H1 (cell line): ENCODE measurements around the gene NLK. TPM values are rescaled to one million over a fixed set of nuclear protein-coding genes. Genes with fewer than 3 reads are reported as not detected.

Experiments
- polyA plus RNA-seq, 7 experiments: library from polyadenylated mRNA; depleted of rRNA in 3 of 7; stranded (reverse) in 5 of 7; unstranded in 2 of 7; fragments of >200 nt in 5 of 7; fragments of 200-250 nt in 2 of 7; gene quantifications; 1 replicate in 5 of 7; 2 replicates in 1 of 7; 4 replicates in 1 of 7; pipeline versions ENCODE4 v1.2.1 to v1.2.3, GENCODE V29; 2011 to 2013; ENCODE audit warnings: missing spikeins in 2 of 7, mixed read lengths in 2 of 7
- small RNA-seq: library from polyadenylated mRNA; stranded (forward); fragments of <200 nt; extraction: miRNeasy Mini kit (QIAGEN cat#:217004); gene quantifications from one replicate; pipeline ENCODE3, GENCODE V24; 2013; ENCODE audit not compliant: insufficient read depth
- total RNA-seq: library from RNA; stranded (reverse); fragmentation: NEBNext Ultra II Directional; extraction: Animal tissue kit (Norgen Biotek cat#: 25700); gene quantifications from 2 replicates; pipeline ENCODE4 v1.2.1, GENCODE V29; 2021

NLK gene
- total and polyA plus RNA-seq, 2 of the 8 experiments (the other 6 are each of a cell fraction or from before 2014, with no cell fraction given): 30.8 to 49.9 TPM

Small RNAs within 50 kb of the gene (small RNA-seq; reads per million reads assigned to genes)
- gene RF00006 (not detected), gene RF00156 (not detected), gene RF00601 (not detected), gene RPS29P22 (not detected)

Other genes with a start within 250 kb of the NLK start
- gene NOS2, start 242.1 kb upstream of the NLK start, total RNA-seq: 1.8 and 1.9 TPM in 2 replicates
- gene NOS2, start 242.1 kb upstream of the NLK start, polyA plus RNA-seq (2011; rRNA removed): 1.0 and 1.6 TPM in 2 replicates
- 2.1 and 4.3 TPM in 2 replicates for gene LYRM9, start 149.3 kb upstream of the NLK start, total RNA-seq
- 5.2 and 9.9 TPM in 2 replicates for gene LYRM9, start 149.3 kb upstream of the NLK start, polyA plus RNA-seq (2011; rRNA removed)